ENCODE results near the gene RAP1GAP. TPM values are rescaled to one million over a fixed set of nuclear protein-coding genes. Genes with fewer than 3 reads are reported as not detected.
A peak's percentile ranks its signal among the peaks of the same experiment; 100 is the strongest.

RAP1GAP gene
- total RNA-seq, 1 donor from 2014 or later: under 0.01 TPM

DNA sequence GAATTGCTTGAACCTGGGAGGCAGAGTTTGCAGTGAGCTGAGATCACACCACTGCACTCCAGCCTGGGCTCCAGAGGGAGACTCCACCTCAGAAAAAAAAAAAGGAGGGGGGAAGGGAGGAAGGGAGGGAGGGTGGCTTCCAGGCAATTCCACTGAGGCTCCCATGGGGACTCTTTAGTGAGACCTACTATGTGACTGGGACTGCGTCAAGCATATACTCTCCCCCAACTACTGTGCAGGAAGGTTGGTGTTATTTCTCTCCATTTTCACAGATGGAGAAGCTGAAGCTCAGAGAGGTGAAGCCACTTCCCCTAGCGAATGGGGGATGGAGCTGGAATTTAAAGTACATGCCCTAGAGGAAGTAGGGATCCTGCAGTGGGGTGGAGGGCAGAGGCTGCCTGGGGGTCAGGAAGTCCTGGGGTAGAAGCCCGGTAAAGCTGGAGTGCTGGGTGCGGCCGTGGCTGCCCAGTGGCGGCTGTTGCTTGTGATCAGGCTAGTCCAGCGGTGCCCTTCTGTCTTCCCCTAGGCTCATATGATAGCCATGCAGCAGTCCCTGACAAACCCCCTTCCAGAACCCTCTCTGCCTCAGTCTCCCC is 40.3 kb downstream of the RAP1GAP start:
- DNase-seq (ENCODE audit: low read depth in 2 of 2): no peak

DNA sequence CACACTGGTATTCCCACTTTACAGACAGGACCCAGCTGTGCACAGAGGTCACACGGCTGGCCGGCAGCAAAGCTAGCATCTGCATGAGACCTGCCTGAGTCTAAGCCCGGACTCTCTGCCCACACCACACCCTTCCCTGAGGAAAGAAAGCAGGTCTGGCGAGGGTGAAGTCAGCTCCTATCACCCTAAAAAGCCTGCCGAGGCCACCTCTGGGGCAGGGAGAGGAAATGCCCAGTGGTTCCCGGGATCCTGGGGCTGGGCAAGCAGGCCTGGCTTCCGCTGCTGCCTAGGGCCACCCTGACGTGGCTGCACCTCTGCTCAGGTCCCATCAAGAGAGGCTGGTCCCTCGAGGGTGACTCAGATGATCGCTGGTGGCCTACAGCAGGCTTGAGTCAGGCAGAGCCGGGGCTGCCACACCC is 42.2 kb downstream of the RAP1GAP start:
- no peak for DNase-seq (ENCODE audit: low read depth in 2 of 2)

DNA sequence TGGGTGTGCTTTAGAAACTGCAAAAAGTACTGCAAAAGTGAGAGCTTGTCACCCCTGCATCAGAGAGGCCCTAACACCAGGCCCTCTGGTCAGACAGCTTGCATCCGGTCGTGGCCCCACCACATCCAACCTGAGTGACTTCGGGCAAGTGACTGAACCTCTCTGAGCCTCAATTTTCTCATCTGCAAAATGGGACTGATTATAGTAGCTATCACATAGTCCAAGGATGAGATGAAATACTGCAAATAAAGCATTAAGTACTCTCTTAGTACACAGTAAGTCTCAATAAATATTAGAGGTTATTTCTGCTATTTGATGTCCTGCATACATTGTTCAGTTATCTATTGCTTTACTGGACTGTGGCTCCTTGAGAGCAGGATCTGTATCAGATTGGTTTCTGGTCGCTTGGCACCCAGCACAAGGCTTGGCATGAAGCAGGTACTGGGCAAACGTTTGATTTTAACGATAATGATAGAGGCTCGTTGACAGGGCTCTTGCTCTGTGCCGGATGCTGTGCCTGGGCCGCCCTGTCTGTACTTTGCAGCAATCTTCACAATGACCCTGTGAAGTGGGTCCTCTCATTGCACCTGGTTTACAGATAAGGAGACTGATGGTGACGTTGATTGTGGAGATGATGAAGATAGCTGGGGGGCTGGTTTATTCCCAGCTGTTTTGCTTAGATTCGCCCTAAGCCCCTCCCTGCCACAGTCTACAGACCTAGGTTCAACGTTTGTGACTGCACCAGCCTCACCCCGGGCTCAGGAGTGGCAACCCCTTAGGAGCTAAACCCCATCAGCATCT is 43.6 kb downstream of the RAP1GAP start:
- DNase-seq (ENCODE audit: low read depth in 2 of 2): no peak

DNA sequence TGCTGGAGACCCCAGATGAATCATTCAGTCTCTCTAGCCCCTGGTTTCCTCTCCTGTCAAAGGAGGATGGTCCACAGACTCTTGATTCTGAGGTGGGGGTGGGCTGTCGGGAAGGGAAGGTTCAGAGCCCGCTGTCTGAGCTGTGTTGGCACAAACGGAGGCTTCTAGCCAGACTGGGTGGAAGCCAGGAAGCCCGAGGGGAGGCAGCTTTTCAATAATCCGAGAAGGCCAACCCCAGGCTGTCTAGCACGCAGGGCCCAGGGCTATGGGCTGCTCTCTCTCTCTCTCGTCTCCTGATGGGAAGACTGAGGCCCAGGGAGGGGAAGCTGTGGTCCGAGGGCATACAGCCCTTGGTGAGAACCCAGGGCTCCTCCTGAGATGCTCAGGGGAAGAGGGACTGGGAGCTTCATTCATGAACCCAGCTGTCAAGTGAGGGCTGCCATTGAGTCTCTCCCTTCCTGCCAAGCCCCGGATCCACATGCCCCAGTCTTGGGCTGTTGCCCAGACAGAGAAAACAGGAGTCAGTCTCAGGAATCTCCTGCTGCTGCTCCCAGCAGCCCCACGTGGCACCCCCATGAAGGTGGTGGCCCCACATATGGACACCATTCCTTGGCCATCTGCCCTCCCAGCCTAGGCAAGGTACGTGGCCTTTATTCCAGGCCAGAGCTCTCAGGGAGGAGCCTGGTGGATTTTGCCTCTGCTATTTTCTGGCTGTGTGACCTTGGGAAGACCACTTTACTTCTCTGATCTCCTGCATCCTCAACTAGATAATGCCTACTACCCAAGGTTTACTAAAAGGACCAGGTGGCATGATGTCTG is 44.4 kb downstream of the RAP1GAP start:
- DNase-seq (ENCODE audit: low read depth in 2 of 2): no peak

- no peak for DNase-seq (ENCODE audit: low read depth in 2 of 2)
Measured at GRCh38 chr1:21623410-21623961, 45.7 kb downstream of the RAP1GAP start.

- peak in 1 of 2 donors; percentile 17 for DNase-seq (ENCODE audit: low read depth in 2 of 2)
Measured at GRCh38 chr1:21622466-21623315, 46.5 kb downstream of the RAP1GAP start.

GRCh38 chr1:21621761-21622436 is 47.3 kb downstream of the RAP1GAP start:
- no peak for DNase-seq (ENCODE audit: low read depth in 2 of 2)

GRCh38 chr1:21621051-21621450 is 48.1 kb downstream of the RAP1GAP start:
- DNase-seq (ENCODE audit: low read depth in 2 of 2): no peak

DNA sequence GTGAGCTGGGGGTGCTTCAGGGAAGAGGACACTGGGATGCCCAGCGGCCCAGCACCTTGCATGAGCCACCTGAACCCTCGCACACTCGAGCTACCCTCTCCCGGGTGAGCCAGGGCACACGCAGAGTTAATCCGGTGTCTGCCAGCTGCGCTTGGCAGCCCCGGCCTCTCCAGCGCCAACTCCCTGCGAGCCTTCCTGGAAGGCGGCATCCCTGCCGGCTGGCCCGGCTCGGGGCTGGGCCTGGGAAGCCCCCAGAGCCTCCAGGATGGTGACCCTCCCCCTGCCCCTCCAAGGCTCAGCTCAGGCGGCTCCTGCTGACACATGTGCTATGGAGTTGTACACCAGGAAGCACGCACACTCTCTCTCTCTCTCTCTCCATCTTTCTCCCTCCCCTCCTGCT is 48.7 kb downstream of the RAP1GAP start:
- DNase-seq (ENCODE audit: low read depth in 2 of 2): no peak

DNA sequence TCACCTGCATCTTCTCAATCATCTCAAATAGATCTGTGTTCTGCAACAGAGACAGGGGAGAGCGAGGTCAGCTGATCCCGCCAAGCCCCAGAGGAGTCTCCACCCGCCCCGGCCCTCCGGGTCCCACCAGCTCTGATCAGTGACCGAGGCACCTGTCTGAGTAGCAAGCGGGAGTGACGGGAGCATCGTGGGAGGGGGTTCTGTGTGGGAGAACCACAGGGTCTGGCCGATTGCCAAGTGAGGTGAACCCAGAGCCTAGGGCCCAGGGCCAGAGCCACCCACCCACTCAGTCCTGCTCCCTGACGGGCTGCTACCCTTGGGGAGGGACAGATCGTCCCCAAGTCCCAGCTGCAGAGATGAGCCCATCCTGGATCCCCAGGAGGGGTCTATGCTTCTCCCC is 49.1 kb downstream of the RAP1GAP start:
- DNase-seq (ENCODE audit: low read depth in 2 of 2): no peak

- no peak for DNase-seq (ENCODE audit: low read depth in 2 of 2)
Measured at GRCh38 chr1:21619375-21619947, 49.7 kb downstream of the RAP1GAP start.

DNA sequence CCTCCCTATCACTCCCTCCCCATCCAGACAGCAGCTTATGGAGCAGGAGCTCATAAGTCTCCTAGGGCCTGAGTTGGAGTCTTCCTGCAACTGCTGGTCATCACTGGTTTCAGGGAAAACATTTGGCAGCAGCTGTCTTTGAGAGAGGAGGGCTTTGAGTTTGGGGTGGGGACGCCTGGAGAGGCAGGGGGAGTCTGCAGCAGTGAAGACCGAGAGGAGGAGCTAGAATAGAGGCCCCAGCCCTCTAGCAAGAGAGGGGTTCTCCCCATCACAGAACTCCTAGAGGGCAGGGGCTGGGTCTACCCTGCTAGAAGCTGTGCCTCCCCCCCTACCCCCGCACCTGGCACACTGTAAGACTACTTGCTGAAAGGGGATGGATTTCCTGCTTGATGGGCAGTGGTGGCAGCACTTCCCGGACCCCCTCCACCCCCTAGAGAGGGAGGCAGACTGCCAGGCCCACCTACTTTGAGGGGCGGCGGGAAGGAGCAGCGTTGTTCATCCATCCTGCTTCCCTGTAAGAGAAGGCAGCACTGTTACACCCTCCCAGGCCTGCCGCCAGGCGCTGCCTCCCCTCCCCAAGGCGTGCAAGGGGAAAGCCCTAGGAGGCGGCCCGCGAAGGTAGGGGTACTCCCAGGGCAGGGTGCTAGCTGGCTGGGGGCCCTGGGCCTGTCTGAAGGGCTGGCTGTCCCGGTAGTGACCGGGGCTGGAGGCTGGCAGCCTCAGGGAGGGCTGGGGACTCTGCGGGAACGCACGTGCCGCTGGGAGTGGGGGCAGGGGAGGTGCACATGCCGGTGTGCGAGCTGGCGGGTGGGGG is 50.4 kb downstream of the RAP1GAP start:
- DNase-seq (ENCODE audit: low read depth in 2 of 2): no peak

- DNase-seq (ENCODE audit: low read depth in 2 of 2): no peak
Measured at GRCh38 chr1:21618059-21618458, 51.1 kb downstream of the RAP1GAP start.

DNA sequence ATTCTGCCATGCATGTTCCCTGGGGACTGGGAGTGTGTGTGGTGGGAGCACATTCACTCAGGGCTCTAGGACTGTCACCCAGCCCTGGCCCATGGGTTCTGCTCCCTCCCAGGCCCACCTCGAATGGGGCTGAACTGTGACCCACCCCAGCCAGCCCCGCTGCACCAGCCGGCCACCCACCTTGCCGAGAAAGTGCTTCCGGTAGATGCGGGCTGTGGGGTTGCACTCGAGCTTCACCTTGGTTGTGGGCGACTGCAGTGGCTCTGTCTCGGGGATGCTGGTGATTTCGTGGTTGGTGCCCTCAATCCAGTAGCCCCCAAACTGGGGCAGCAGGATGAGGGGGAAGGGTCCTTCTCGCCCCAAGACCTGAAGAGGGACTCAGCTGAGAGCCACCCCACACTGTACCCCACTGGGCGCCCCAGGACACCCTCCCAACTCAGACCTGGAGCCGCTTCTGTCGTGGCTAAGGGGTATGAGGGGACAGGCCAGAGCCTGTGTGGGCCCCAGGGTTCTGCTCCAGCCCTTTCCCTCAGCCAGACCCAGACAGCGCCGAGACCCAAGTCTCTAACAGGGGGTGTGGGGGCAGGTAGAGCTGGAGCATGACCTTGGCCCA is 51.9 kb downstream of the RAP1GAP start:
- no peak for DNase-seq (ENCODE audit: low read depth in 2 of 2)

- no peak for DNase-seq (ENCODE audit: low read depth in 2 of 2)
Measured at GRCh38 chr1:21616372-21616771, 52.8 kb downstream of the RAP1GAP start.

DNA sequence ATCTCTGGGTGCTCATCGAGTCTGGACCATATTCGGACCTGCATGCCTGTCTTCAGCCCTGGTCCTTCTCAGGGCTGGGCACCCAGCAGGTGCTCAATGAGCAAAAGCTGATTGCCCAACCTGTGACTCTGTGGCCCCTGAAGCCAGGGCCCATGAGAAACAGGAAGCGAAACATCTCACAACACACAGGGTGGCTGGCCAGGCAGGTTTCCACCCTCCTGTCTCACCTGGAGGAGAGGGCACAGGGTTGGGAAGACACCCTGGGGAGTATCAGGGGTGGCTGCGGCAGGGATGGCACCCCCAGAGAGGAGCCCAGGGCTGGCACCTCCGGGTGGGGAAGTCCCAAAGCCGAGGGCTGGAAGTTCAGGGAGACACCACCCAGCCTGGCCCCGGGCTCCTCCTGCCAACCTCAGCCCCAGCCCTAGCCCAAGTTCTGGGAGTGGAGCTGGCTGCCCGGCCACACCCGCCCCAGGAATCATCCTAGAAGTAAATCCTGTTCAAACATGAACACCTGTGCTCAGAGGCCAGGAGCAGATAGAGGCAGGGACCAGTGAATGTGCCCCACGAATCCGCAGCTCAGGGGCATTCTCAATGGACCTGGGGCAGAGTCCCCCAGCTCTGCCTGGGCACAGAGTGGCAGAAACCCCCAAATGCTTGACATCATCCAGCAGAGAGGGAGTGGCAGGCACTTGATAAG is 54.6 kb downstream of the RAP1GAP start:
- DNase-seq (ENCODE audit: low read depth in 2 of 2): no peak

GRCh38 chr1:21613072-21613867 is 55.9 kb downstream of the RAP1GAP start:
- DNase-seq (ENCODE audit: low read depth in 2 of 2): no peak

Data from lung microvascular endothelial cell (primary cell).